Omental fat pad (tissue), 4 donors: ENCODE data around the gene HSD17B4. TPM values are rescaled to one million over a fixed set of nuclear protein-coding genes. Genes with fewer than 3 reads are reported as not detected.

ENCODE experiments used
- ATAC-seq: fragments of 150-250 bp; one replicate; pipeline ENCODE4 v1.9.1; 2016; ENCODE audit warnings: mild to moderate bottlenecking, moderate library complexity; ENCODE audit not compliant: low FRiP score
- DNase-seq: peaks from one replicate; pipeline ENCODE4 v3.0.0-alpha.2; 2019; ENCODE audit warnings: low spot score
- small RNA-seq: library from RNA; depleted of rRNA; stranded (forward); fragments of <200 nt; gene quantifications from one replicate; pipeline ENCODE3, GENCODE V24; 2016
- total RNA-seq, 4 donors: library from RNA; depleted of rRNA; stranded (reverse); fragments of >200 nt; gene quantifications; one replicate each; pipeline ENCODE4 v1.1.0, GENCODE V29; 2016
- TF ChIP-seq, protein P1 (sequence below), 3 donors: fragments of 450-650 bp; IDR thresholded peaks; one replicate each; pipeline ENCODE4 v1.5.1; 2016 to 2017; ENCODE audit warnings: antibody characterized with exemption in 3 of 3, mild to moderate bottlenecking in 3 of 3, moderate library complexity in 2 of 3

The HSD17B4 gene
- total RNA-seq, 4 donors from 2014 or later: 159 to 225 (median 220) TPM

DNA sequence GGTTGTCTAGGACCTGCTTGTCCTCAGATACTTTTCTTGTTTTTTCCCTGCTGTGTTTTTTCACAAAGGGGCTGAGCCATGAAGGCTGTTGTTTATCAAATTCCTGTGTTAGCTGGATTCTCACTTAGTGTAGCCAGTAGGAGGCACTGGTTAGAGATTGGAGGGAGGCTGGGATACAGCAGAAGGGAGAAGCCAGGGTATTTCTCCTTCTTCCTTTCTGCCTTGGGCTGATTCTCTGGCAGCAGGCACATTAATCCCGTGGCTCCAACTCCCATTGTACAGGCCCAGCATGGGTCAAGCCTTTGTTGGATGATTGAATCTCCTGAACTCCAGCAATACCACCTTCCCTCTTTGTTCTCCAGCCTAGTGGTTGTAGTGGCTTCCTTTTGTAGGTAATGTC, 130.7 kb downstream of the HSD17B4 start:
- TF ChIP-seq, protein P1, sequence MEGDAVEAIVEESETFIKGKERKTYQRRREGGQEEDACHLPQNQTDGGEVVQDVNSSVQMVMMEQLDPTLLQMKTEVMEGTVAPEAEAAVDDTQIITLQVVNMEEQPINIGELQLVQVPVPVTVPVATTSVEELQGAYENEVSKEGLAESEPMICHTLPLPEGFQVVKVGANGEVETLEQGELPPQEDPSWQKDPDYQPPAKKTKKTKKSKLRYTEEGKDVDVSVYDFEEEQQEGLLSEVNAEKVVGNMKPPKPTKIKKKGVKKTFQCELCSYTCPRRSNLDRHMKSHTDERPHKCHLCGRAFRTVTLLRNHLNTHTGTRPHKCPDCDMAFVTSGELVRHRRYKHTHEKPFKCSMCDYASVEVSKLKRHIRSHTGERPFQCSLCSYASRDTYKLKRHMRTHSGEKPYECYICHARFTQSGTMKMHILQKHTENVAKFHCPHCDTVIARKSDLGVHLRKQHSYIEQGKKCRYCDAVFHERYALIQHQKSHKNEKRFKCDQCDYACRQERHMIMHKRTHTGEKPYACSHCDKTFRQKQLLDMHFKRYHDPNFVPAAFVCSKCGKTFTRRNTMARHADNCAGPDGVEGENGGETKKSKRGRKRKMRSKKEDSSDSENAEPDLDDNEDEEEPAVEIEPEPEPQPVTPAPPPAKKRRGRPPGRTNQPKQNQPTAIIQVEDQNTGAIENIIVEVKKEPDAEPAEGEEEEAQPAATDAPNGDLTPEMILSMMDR (IDR thresholded peaks at IDR 0.05): no peak
- no peak for ATAC-seq
- no peak for DNase-seq

DNA sequence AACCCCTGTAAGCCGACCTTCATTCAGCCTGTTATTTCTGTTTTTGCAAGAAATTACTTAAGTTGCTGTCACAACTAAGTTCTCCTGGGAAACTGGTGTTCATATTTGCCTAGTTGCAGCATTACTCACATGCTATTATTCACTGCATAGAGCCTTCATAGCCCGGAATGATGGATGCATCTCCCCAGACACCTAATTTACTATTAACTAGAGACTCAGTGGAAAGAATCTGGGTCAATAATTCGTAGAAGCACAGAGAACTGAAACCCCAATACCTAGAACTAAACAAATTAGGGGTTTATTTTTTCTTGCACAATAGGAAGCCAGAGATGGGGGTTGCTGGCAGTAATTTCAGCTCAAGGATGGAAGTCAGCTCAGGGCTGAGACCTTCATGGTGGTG, 131.4 kb downstream of the HSD17B4 start:
- ATAC-seq: no peak
- DNase-seq: no peak
- TF ChIP-seq, protein P1 (IDR thresholded peaks at IDR 0.05): no peak

Small RNA genes lying within 50 kb of the gene (small RNA-seq; reads per million reads assigned to genes)
- gene RNA5SP190: not detected

Other genes with a start within 250 kb of the HSD17B4 start
- 100 to 1,000 TPM in 1 of 4 donors, 10 to 100 TPM in 3; 24.4 to 106 (median 75.0) TPM for gene TNFAIP8, start 96.5 kb upstream of the HSD17B4 start, total RNA-seq
- not detected for gene FAM170A, start 177.1 kb downstream of the HSD17B4 start, total RNA-seq